ENCODE measurements around the gene ST3GAL6. TPM values are rescaled to one million over a fixed set of nuclear protein-coding genes. Genes with fewer than 3 reads are reported as not detected.

Gene ST3GAL6
- total RNA-seq, 3 donors from 2014 or later (not counting 1 experiment from before 2014, with no cell fraction given), result 0.38 to 3.7 (median 1.4) TPM

DNA sequence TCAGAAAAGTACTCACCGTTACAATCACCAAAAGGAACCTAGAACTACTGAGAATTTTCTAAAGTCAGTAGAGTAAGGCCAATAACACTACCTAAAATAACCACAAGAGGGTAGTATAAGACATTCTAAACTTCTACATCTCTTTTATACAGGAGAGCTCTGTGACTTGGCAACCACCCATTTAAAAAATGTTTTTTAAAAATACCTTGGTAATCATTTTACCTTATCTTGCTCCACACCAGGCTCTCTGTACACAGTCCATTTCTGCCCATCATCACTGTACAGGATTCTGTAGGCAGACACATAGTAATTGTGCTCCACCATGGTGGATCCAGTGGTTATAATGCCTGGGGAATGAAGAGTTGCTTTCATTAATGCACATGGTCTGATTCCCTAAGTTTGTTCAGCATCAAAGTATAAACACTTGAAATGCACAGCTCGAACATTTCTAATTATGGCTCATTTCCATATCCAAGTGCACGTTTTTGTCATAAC lies 54.5 kb downstream of the ST3GAL6 start:
- Mint-ChIP-seq H3K27ac (no peak overlapping the region), H3K27me3 (ENCODE audit: low read depth in 2 of 2) (no peaks in the 10 kb centered on the region), H3K9me3 (no peaks in the 10 kb centered on the region), H3K4me1 (no peaks in the 10 kb centered on the region), H3K36me3 (no peaks in the 10 kb centered on the region), H3K4me3 (no peak overlapping the region)
- DNase-seq (peak in 1 of 2 donors; percentile 58), ATAC-seq (peak; percentile 65 to 75 (median 69))
- intact Hi-C loops (cut with micrococcal nuclease), result loop anchor here (1.0 to 5.0 kb wide), 3 partner anchors 355 to 991 kb away; no protein-coding TSS in a partner anchor
- Histone ChIP-seq H3K4me3 (ENCODE audit: low read length) (no peak overlapping the region), H3K4me1 (ENCODE audit: control insufficient read depth, insufficient read depth, low read length) (no peaks in the 10 kb centered on the region), H3K36me3 (ENCODE audit: control insufficient read depth, insufficient read depth, low read length) (no peaks in the 10 kb centered on the region), H3K9me3 (ENCODE audit: control insufficient read depth, insufficient read depth, low read length) (no peaks in the 10 kb centered on the region), H3K27me3 (ENCODE audit: control insufficient read depth, insufficient read depth, low read length) (no peaks in the 10 kb centered on the region), H3K27ac (ENCODE audit: low read length) (no peak overlapping the region)
- 60% methylated on average over 2 of the region's 3 CpGs for WGBS (ENCODE audit: insufficient coverage)
- TF ChIP-seq, protein P1, sequence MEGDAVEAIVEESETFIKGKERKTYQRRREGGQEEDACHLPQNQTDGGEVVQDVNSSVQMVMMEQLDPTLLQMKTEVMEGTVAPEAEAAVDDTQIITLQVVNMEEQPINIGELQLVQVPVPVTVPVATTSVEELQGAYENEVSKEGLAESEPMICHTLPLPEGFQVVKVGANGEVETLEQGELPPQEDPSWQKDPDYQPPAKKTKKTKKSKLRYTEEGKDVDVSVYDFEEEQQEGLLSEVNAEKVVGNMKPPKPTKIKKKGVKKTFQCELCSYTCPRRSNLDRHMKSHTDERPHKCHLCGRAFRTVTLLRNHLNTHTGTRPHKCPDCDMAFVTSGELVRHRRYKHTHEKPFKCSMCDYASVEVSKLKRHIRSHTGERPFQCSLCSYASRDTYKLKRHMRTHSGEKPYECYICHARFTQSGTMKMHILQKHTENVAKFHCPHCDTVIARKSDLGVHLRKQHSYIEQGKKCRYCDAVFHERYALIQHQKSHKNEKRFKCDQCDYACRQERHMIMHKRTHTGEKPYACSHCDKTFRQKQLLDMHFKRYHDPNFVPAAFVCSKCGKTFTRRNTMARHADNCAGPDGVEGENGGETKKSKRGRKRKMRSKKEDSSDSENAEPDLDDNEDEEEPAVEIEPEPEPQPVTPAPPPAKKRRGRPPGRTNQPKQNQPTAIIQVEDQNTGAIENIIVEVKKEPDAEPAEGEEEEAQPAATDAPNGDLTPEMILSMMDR (IDR thresholded peaks at IDR 0.05), result peak; percentile 81

DNA sequence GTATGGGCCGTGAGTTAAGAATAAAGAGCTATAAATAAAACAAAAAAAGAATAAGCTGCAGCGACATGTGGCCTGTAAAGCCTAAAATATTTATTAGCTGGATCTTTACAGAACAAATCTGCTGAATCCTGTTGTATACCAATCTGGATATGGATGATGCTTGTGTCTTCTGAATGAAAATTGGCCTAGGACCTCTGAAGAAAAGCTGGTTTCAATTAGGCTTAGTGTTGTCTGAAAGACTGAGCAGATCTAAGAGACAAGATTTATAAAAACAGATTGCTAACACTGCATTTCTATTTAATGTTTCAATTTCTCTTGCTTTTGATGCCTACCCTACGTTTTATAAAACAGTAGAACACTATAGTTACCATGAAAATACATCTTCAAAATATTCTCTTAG lies 57.9 kb downstream of the ST3GAL6 start:
- Mint-ChIP-seq H3K36me3 (no peaks in the 10 kb centered on the region), H3K9me3 (no peaks in the 10 kb centered on the region), H3K27me3 (ENCODE audit: low read depth in 2 of 2) (no peaks in the 10 kb centered on the region), H3K4me3 (no peak overlapping the region), H3K27ac (no peak overlapping the region), H3K4me1 (no peaks in the 10 kb centered on the region)
- intact Hi-C loops (cut with micrococcal nuclease), result no loop called here
- TF ChIP-seq, protein P1 (IDR thresholded peaks at IDR 0.05), result no peak
- Histone ChIP-seq H3K4me3 (ENCODE audit: low read length) (no peak overlapping the region), H3K4me1 (ENCODE audit: control insufficient read depth, insufficient read depth, low read length) (no peaks in the 10 kb centered on the region), H3K27me3 (ENCODE audit: control insufficient read depth, insufficient read depth, low read length) (no peaks in the 10 kb centered on the region), H3K36me3 (ENCODE audit: control insufficient read depth, insufficient read depth, low read length) (no peaks in the 10 kb centered on the region), H3K27ac (ENCODE audit: low read length) (no peak overlapping the region), H3K9me3 (ENCODE audit: control insufficient read depth, insufficient read depth, low read length) (no peaks in the 10 kb centered on the region)
- no peak for DNase-seq
- ATAC-seq, result no peak
- WGBS (ENCODE audit: insufficient coverage), result 69% methylated on average over 2 of the region's 3 CpGs

DNA sequence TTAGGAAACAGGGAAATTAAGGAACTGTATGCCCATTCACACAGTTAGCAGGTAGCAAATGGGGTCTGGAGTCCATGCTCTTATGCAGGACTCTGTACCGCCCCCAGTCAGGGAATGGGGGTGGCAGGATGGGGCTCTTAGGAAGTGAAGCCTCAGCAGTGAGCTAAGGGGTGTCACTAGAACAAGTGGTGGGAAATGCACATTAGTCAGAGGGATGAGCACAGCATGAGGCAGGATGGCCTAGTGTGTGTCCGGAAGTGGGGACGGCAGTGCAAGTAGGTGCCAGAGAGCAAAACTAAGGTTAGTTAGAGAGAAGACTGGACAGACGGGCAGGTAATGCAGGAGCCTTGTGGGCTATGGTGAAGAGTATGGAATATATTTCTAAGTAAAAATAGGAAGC lies 60.7 kb downstream of the ST3GAL6 start:
- no peaks in the 10 kb centered on the region for H3K27me3 Mint-ChIP-seq (ENCODE audit: low read depth in 2 of 2)
- intact Hi-C loops (cut with micrococcal nuclease), result no loop called here
- no peaks in the 10 kb centered on the region for H3K4me1 ChIP-seq (ENCODE audit: control insufficient read depth, insufficient read depth, low read length)
- DNase-seq (no peak), ATAC-seq (no peak)
- no peak overlapping the region for H3K27ac ChIP-seq (ENCODE audit: low read length)
- WGBS (ENCODE audit: insufficient coverage), result 96% methylated on average over 4 of the region's 4 CpGs
- no peaks in the 10 kb centered on the region for H3K36me3 ChIP-seq (ENCODE audit: control insufficient read depth, insufficient read depth, low read length)
- no peak overlapping the region for H3K4me3 Mint-ChIP-seq
- no peaks in the 10 kb centered on the region for H3K4me1 Mint-ChIP-seq
- TF ChIP-seq, protein P1 (IDR thresholded peaks at IDR 0.05), result no peak
- H3K9me3 Mint-ChIP-seq, result no peaks in the 10 kb centered on the region
- H3K36me3 Mint-ChIP-seq, result no peaks in the 10 kb centered on the region
- no peak overlapping the region for H3K27ac Mint-ChIP-seq
- H3K4me3 ChIP-seq (ENCODE audit: low read length), result no peak overlapping the region
- H3K27me3 ChIP-seq (ENCODE audit: control insufficient read depth, insufficient read depth, low read length), result no peaks in the 10 kb centered on the region
- no peaks in the 10 kb centered on the region for H3K9me3 ChIP-seq (ENCODE audit: control insufficient read depth, insufficient read depth, low read length)

GRCh38 chr3:98824256-98824655 lies 61.1 kb downstream of the ST3GAL6 start:
- no peak for ATAC-seq
- WGBS (ENCODE audit: insufficient coverage), result 84% methylated on average over 6 of the region's 6 CpGs

More at GRCh38 chr3:98824256-98824655, 61.1 kb downstream of the ST3GAL6 start:
- H3K4me1 ChIP-seq (ENCODE audit: control insufficient read depth, insufficient read depth, low read length), result no peaks in the 10 kb centered on the region
- Mint-ChIP-seq H3K27ac (no peak overlapping the region), H3K9me3 (no peaks in the 10 kb centered on the region), H3K4me3 (no peak overlapping the region), H3K27me3 (ENCODE audit: low read depth in 2 of 2) (no peaks in the 10 kb centered on the region), H3K36me3 (no peaks in the 10 kb centered on the region), H3K4me1 (no peaks in the 10 kb centered on the region)
- no peak overlapping the region for H3K27ac ChIP-seq (ENCODE audit: low read length)
- TF ChIP-seq, protein P1 (IDR thresholded peaks at IDR 0.05), result no peak
- no peaks in the 10 kb centered on the region for H3K27me3 ChIP-seq (ENCODE audit: control insufficient read depth, insufficient read depth, low read length)
- no peaks in the 10 kb centered on the region for H3K36me3 ChIP-seq (ENCODE audit: control insufficient read depth, insufficient read depth, low read length)
- no peak overlapping the region for H3K4me3 ChIP-seq (ENCODE audit: low read length)
- intact Hi-C loops (cut with micrococcal nuclease), result no loop called here
- no peaks in the 10 kb centered on the region for H3K9me3 ChIP-seq (ENCODE audit: control insufficient read depth, insufficient read depth, low read length)
- DNase-seq, result peak in 1 of 2 donors; percentile 8
